ENCODE data around the gene CABCOCO1. TPM values are rescaled to one million over a fixed set of nuclear protein-coding genes. Genes with fewer than 3 reads are reported as not detected.

CABCOCO1 gene
- total and polyA plus RNA-seq, 8 donors = 1.7 to 6.0 (median 3.4) TPM; not detected in 1

GRCh38 chr10:61627266-61627665 is 35.5 kb upstream of the CABCOCO1 start:
- DNase-seq = no peak
- Histone ChIP-seq H3K27ac (no peak overlapping the region), H3K9me3 (no peaks in the 10 kb centered on the region), H3K4me3 (no peak overlapping the region), H3K36me3 (no peaks in the 10 kb centered on the region), H3K4me1 (peaks cover 4 to 7% of the 10 kb centered on the region in 2 donors), H3K27me3 (no peaks in the 10 kb centered on the region)
- no peak for ATAC-seq
- intact Hi-C loops (cut with DNase I) = no loop called here
- TF ChIP-seq, protein P1, sequence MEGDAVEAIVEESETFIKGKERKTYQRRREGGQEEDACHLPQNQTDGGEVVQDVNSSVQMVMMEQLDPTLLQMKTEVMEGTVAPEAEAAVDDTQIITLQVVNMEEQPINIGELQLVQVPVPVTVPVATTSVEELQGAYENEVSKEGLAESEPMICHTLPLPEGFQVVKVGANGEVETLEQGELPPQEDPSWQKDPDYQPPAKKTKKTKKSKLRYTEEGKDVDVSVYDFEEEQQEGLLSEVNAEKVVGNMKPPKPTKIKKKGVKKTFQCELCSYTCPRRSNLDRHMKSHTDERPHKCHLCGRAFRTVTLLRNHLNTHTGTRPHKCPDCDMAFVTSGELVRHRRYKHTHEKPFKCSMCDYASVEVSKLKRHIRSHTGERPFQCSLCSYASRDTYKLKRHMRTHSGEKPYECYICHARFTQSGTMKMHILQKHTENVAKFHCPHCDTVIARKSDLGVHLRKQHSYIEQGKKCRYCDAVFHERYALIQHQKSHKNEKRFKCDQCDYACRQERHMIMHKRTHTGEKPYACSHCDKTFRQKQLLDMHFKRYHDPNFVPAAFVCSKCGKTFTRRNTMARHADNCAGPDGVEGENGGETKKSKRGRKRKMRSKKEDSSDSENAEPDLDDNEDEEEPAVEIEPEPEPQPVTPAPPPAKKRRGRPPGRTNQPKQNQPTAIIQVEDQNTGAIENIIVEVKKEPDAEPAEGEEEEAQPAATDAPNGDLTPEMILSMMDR (IDR thresholded peaks at IDR 0.05) = no peak

GRCh38 chr10:61628151-61628874 is 34.4 kb upstream of the CABCOCO1 start:
- Histone ChIP-seq H3K27ac (peak overlapping the region; percentile 14 to 68), H3K4me1 (peaks cover 0 to 7% of the 10 kb centered on the region in 2 donors), H3K27me3 (no peaks in the 10 kb centered on the region), H3K4me3 (no peak overlapping the region), H3K9me3 (no peaks in the 10 kb centered on the region), H3K36me3 (no peaks in the 10 kb centered on the region)
- ATAC-seq (peak; percentile 32), DNase-seq (no peak)
- intact Hi-C loops (cut with DNase I) = no loop called here
- TF ChIP-seq, protein P1 (IDR thresholded peaks at IDR 0.05) = no peak

DNA sequence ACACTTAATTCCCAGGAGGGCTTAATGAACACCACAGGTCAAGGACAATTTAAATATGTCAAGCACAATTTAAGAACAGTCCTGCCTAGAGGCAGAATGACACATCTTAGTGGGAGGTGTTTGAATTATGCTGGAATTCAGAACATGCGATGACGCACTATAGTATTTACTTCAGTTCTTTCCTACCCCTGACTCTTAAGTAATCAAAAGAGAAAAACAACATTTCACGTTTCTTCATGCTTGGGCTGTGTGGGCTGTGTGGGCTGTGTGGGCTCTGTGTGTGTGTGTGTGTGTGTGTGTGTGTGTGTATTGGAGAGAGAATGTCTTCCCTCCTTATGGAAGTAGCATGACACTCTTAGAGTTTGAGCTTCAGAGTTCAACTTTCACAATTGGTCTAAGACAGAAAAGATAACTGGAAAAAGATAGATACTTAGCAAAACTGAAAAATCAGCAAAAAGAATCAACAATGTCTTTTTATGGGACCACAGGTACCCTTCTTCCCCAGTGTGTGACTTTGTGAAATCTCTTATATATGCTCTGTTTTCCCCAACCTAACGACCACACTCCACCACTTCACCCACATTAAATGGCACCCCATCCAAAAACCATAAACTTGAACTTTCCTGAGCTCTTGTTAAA is 33.7 kb upstream of the CABCOCO1 start:
- H3K4me3 ChIP-seq = no peak overlapping the region
- no peaks in the 10 kb centered on the region for H3K36me3 ChIP-seq
- ATAC-seq (peak; percentile 82), DNase-seq (no peak)
- peaks cover 0 to 5% of the 10 kb centered on the region in 2 donors for H3K4me1 ChIP-seq
- H3K27me3 ChIP-seq = no peaks in the 10 kb centered on the region
- TF ChIP-seq, protein P1 (IDR thresholded peaks at IDR 0.05) = no peak
- no peaks in the 10 kb centered on the region for H3K9me3 ChIP-seq
- peak overlapping the region; percentile 14 to 68 for H3K27ac ChIP-seq
- intact Hi-C loops (cut with DNase I) = no loop called here

GRCh38 chr10:61629576-61629975 is 33.2 kb upstream of the CABCOCO1 start:
- Histone ChIP-seq H3K27ac (peak overlapping the region in 1 of 2 donors; percentile 3), H3K4me3 (no peak overlapping the region), H3K36me3 (no peaks in the 10 kb centered on the region), H3K27me3 (no peaks in the 10 kb centered on the region), H3K4me1 (no peaks in the 10 kb centered on the region), H3K9me3 (no peaks in the 10 kb centered on the region)
- DNase-seq = no peak
- TF ChIP-seq, protein P1 (IDR thresholded peaks at IDR 0.05) = no peak
- ATAC-seq = no peak
- intact Hi-C loops (cut with DNase I) = no loop called here

DNA sequence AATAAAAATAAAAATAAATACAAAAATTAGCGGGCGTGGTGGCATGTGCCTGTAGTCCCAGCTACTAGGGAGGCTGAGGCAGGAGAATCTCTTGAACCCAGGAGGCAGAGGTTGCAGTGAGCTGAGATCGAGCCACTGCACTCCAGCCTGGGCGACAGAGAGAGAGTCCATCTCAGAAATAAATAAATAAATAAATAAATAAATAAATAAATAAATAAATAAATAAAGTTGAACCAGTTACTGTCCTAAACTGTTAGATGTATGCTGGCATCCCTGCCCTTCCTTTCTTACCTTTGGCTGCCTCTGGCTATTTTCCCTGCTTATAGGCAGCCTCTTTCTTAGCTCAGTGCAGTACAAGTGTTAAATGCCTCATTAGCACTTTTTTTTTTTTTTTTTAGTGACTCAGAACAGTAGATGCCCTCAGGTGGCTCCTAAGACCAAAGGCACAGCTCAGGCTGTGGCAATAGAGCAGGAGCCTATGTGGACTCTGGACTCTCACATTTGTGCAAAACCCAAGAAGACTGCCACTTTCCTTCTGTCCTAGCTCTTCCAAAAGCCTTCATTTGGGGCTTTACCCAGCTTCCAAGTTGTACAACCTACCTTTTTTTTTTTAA is 30.6 kb upstream of the CABCOCO1 start:
- Histone ChIP-seq H3K27me3 (no peaks in the 10 kb centered on the region), H3K36me3 (no peaks in the 10 kb centered on the region), H3K4me3 (no peak overlapping the region), H3K4me1 (no peaks in the 10 kb centered on the region), H3K27ac (no peak overlapping the region), H3K9me3 (no peaks in the 10 kb centered on the region)
- DNase-seq = no peak
- TF ChIP-seq, protein P1 (IDR thresholded peaks at IDR 0.05) = no peak
- intact Hi-C loops (cut with DNase I) = no loop called here
- ATAC-seq = no peak

All from left lung (tissue), 10 donors.